Skin epidermis (tissue), 12 donors: Measurements from ENCODE around the gene HDAC7.

Experiments
- H3K27ac ChIP-seq, 21 experiments: fragments of 200-600 bp; sonication (generic) in 11 of 21; one replicate each; pipeline ENCODE4 v1.5.0; 2020; ENCODE audit warnings: mild to moderate bottlenecking in 3 of 21, inconsistent platforms in 2 of 21, moderate library complexity in 2 of 21
- H3K4me3 ChIP-seq, 7 experiments: fragments of 200-600 bp; sonication (generic) in 2 of 7; one replicate each; pipeline ENCODE4 v1.5.0; 2020; ENCODE audit warnings: inconsistent platforms in 2 of 7, mild to moderate bottlenecking in 2 of 7, moderate library complexity in 1 of 7

The HDAC7 gene

DNA sequence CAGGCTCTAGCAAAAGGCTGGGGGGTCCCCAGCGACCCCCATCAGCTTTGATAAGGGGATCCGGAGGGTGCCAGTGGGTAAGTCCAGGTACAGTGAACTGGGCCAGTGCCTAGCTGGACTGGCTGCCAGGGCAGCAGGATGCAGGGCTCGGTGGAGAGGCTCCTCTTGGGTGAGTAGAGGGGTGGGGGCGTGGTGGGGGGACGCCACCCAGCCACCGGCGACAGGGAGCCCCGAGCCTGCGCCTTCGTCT lies 61.2 kb downstream of the HDAC7 start:
- Histone ChIP-seq H3K27ac (peak overlapping the region in 19 of 21 experiments; percentile 48 to 91 (median 79)), H3K4me3 (peak overlapping the region; percentile 42 to 55 (median 49))

DNA sequence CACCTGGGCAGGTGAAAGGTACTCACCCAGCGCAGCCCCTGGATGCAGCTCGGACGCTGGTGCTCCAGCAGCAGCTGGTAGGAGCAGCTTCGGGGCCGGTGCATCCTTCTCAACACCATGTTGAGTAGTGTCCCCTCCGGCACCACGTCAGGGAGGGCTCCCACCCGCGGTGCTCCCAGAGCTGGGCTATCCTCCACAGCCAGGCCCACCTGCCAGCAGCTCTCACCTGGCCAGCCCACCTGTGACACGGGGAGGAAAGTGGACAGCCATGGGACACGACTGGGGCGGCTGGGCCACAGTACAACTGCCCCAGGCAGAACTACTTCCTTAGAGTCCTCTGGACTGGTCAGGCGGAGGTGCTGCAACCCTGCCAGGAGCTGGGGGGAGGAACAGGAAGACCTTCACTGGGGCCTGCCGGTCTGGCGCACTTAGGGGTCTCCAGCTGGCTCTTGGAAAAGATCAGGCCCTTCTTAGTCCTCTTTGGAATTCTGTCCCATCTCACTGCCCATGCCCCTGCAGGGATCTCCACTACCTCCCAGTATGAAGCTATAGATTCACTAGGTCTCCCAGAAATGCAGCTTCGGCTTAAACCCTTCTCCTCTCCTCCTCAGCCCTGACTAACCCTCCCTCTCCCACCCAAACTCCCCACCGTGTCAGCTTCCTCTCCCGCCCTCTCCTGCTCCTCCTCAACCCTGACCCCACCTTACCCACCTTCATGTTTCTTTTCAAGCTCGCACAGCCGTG lies 61.7 kb downstream of the HDAC7 start:
- H3K4me3 ChIP-seq, result peak overlapping the region; percentile 42 to 55 (median 49)
- peak overlapping the region in 18 of 21 experiments; percentile 48 to 91 (median 80) for H3K27ac ChIP-seq

DNA sequence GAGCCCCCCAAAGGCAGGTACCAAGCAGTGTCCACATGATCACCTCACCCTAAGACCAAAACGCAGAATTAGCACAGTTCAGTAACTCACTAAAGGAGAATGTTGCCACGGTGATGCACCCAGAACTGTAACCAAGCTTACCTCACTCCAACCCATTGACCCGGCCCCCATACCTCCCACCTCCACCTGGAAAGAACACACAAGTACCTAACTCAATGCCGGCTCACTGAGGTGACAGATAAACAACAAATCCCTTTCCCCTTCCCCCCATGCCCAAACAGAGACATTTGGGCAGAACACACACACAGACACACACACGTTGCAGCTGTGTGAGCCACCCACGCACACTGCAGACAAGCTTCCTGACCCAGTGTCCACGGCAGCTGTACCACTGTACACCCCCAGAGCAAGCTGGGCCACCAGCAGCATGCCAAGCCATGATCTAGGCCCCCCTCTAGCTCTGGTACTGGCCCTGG lies 62.3 kb downstream of the HDAC7 start:
- peak overlapping the region in 12 of 21 experiments; percentile 29 to 91 (median 70) for H3K27ac ChIP-seq
- peak overlapping the region; percentile 9 to 55 (median 49) for H3K4me3 ChIP-seq

DNA sequence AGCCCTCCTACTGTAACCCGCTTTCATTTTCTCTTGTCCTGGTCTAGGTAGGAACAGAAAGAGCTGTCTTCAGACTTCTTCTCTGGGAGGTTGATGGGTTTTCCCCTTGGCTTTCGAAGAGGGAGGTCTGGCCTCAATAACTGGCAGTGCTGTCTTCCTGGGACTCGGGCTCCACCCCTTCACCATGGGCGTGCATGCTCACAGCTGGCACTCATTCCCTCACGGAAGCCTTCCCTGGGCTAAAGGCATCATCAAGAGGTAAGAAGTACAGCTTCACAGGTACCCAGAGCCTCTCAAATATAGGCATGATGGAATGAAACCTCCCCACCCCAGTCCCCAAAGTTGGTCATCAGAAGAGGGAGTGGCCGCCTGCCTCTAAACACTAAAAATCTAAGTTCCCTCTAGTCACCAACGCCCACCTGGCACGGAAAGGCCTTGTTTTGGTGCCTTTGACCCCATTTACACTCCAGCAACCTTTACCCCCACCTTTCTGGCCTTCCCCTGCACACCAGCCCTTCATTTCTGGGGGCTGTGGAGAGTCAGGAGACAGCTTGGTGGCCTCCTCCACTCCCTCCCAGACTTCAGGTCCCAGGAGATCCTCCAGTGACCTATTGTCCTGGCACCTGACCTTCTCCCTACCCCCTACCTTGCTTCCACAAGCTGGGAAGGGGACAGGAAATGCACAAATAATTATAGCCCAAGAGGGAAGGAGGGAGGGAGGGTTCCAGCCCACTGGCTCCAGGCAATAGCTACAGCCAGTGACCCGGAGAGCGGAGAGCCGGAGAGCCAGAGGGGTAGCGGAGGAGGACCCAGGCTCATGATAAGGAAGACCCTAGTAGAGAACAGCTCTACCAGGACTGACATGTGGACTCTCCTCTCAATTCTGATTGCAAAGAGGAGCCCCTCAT lies 63.8 kb downstream of the HDAC7 start:
- Histone ChIP-seq H3K27ac (peak overlapping the region in 10 of 21 experiments; percentile 7 to 83 (median 55)), H3K4me3 (peak overlapping the region in 1 of 7 experiments; percentile 53)

DNA sequence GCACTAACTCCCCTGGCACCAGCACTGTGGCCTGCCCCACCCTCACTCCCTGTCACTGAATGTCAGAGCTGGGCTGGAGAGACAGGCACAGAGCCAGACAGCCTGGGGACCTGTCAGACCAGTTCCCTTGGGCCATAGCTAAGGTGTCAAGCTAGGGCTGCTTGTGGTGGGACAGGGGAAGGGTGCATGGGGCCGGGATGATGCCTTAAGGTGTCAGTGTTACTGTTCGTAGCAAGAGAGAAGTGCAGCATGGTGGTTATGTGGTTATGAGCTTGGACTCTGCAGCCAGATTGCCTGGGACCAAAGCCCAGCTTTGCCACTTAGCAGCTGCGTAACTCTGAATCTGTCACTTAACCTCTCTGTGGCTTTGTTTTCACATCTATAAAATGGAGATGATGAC lies 64.8 kb downstream of the HDAC7 start:
- peak overlapping the region in 6 of 21 experiments; percentile 10 to 70 (median 50) for H3K27ac ChIP-seq
- no peak overlapping the region for H3K4me3 ChIP-seq

DNA sequence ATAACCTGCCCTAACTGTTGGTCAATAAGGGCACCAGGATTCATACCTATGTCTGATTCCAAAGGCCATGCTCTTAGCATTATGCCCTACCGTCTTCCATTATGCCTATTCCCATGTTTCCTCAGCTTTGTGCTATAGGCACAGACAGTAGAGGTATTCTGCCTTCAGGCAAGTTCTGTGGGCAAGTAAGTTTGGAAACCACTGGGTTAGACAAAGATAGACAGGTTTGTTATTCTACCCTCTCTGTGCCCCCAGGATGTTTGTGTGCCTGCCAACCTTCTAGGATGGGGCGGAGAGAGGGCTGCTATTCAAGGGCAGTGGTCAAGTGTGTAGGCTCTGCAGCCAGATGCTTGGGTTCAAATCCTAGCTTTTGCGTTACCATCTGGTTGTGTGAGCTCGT lies 65.6 kb downstream of the HDAC7 start:
- H3K4me3 ChIP-seq, result no peak overlapping the region
- H3K27ac ChIP-seq, result peak overlapping the region in 16 of 21 experiments; percentile 11 to 70 (median 42)

DNA sequence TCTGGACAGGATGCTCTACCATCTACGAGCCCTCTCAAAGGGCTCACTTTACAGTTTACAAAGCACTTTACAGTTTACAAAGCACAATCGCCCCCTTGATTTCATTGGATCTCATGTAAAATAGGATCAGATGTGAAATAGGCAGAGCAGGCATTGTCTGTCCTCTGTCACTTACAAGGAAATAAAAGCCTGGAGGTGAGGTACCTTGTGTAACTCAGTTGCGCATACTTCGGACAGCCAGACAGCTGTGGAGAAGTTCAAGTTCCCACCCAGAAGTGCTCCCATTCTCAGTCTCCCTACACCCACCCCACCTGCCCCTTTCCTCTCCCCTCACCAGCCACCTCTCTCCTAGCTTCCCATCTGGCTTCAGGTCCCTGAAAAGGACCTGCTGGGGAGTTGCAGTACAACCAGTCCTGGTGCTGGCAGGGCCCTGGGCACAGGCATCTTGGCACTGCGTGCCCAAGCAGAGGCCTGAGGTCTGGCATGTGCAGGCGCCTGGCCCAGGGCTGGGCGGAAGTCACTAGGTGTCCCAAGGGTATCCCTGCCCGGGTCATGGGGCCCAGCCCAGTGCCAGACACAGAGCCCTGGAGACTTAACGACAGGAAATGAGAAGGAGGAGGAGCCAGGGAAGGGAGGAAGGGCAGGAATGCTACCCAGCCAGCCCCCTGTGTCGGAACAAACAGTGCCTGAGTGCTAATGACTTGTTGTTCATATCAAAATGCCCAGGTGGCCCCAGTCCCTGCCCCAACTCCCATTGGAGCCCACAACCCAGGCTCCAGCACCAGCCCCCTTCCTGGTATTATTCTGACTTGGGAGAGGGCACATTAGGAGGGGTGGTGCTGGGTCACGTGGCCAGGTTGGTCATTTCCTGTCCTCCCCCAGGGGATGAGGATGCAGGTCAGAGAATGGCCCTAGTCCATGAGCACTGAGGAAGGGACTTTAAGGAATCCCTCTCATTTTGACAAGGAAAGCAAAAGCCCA lies 66.4 kb downstream of the HDAC7 start:
- H3K4me3 ChIP-seq, result no peak overlapping the region
- H3K27ac ChIP-seq, result peak overlapping the region in 18 of 21 experiments; percentile 2 to 70 (median 47)

DNA sequence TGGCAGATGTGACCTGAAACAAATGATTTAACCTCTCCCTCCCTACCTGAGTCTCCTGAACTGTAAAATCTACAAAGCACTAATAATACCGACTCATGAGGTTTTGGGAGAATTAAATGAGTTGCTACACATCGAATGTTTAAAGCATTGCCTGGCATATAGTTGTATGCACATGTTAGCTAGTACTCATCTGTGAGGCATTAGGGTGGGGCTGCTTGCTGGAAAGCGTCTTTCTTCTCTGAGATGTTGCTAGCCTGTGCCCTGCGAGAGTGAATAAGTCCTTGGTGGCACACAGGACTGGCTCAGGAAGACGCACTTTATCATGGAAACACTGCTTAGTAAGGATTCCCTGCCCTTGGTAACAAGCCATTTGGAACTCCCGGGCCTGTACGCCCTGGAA lies 67.2 kb downstream of the HDAC7 start:
- Histone ChIP-seq H3K27ac (peak overlapping the region in 18 of 21 experiments; percentile 2 to 70 (median 41)), H3K4me3 (no peak overlapping the region)

DNA sequence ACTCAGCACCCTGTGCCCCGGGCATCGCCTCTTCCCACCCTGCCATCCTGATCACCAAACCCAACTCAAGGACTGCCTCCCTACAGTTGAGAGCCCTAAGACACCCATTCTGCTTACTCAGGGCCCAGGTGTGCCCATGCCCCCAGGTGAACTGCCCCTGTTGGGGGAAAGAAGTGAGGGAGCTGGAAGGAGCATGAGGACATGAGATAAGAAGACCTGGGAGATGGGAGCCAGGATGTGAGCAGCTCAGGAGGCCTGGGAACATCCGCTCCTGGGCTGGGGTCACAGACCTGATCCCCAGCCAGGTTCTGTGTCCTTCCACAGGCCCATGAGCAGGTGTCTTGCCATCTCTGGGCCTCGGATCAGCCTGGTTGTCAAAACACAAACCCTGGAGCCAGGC lies 67.6 kb downstream of the HDAC7 start:
- no peak overlapping the region for H3K4me3 ChIP-seq
- peak overlapping the region in 13 of 21 experiments; percentile 4 to 70 (median 35) for H3K27ac ChIP-seq

DNA sequence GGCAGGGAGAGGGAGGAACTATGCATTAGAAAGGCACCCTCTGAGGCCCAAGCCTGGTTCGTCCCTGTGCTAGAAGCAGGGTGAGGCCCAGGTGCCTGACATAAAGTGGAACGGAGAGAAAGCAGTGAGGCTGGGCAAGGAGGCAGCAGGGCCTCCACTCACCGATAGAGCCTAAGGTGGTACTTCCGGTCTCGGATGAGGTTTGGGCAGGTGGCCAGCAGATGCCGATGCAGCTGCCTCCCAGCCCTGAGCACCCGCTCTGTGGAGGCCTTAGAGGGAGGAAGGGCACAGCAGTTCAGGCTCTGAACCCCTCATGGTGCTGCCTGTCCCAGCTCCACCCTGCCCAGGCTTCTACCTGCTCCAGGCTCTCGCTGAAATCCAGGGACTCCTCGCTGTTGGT lies 68.1 kb downstream of the HDAC7 start:
- H3K4me3 ChIP-seq, result no peak overlapping the region
- H3K27ac ChIP-seq, result peak overlapping the region in 5 of 21 experiments; percentile 4 to 59 (median 35)

DNA sequence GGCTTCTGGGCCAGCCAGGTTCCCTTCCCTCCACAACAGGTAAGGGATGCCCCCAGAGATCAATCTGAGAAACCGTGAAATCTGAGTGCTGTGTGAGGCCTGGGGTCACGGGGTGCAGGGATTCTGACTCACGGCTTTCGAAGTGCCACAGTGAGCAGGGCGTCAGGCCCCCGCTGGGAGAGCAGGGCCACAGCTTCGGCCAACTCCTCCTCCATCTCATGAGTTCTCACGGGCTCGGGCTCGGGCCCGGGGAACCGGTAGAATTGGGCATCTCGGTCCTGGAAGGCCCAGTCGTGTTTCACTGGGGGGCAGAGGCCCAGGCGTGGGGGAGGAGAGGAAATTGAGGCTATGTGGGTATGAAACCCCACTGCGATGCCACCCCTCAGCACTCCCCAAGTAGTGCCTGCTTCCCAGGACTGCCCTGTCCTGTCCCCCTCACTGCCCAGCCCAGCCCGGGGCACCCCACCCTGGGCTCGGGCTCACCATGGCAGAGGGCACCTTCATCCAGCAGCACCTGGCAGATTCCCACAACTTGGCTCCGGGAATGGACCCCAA lies 68.7 kb downstream of the HDAC7 start:
- H3K27ac ChIP-seq, result no peak overlapping the region

DNA sequence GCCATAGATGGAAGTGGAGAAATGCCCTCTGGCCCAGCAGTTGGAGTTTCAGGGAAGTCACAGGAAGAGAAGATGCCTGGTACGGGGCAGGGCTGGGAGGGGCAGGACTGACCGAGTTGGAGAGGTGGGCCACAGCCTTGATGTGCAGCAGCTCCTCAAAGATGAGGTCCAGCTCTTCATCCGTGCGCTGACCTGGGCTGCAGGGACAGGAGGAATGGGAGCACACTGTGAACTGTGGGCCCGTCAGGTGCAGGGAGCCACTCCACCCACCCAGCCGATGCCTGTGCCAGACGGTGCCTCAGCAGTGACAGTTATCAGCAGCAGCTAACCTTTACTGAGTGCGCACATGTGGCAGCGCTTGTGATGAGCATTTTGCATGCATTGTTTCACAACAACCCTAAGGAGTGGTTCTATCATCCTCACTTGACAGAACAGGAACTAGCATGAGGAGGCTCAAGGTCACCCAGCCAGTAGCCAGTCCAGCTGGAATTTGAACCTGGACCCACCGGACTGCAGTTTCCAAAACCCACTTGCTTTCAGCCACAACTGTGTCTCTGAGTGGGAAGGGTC lies 69.4 kb downstream of the HDAC7 start:
- H3K4me3 ChIP-seq, result no peak overlapping the region
- no peak overlapping the region for H3K27ac ChIP-seq

More for the DNA sequence above, 68.7 kb downstream of the HDAC7 start:
- no peak overlapping the region for H3K4me3 ChIP-seq

DNA sequence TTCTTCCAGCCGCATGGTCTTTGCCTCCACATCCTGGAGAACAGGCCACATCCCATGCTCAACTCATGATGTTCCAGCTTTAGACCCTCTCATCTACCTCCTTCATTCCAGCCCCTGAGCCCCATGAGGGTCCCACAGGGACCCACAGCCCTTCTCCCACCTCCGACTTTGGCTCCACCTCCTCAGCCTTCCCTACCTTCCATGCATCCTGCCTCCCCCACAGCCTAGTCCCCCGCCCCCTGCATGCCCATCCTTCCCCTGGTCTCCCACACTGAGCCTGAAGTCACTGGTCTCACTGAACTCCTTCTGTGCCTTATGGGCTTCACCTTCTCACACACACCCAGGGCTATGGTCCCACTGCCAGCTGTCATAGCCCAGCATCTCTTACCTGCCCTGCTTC lies 70.8 kb downstream of the HDAC7 start:
- no peak overlapping the region for H3K27ac ChIP-seq
- H3K4me3 ChIP-seq, result no peak overlapping the region

DNA sequence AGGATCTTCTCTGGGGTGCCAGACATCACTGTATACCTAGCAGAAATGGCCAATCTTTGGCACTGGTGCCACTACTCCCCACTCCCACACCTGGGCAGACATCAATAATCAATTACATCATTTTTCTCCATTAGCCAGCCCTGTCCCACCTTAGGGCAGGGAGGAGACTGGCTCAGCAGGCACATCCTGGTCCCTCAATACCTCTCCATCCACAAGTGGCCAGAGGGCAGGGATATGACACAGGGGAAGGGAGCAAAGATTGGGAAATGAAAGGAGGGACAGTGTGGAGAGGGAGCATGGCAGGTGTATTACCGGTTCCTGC lies 71.2 kb downstream of the HDAC7 start:
- no peak overlapping the region for H3K27ac ChIP-seq
- no peak overlapping the region for H3K4me3 ChIP-seq

DNA sequence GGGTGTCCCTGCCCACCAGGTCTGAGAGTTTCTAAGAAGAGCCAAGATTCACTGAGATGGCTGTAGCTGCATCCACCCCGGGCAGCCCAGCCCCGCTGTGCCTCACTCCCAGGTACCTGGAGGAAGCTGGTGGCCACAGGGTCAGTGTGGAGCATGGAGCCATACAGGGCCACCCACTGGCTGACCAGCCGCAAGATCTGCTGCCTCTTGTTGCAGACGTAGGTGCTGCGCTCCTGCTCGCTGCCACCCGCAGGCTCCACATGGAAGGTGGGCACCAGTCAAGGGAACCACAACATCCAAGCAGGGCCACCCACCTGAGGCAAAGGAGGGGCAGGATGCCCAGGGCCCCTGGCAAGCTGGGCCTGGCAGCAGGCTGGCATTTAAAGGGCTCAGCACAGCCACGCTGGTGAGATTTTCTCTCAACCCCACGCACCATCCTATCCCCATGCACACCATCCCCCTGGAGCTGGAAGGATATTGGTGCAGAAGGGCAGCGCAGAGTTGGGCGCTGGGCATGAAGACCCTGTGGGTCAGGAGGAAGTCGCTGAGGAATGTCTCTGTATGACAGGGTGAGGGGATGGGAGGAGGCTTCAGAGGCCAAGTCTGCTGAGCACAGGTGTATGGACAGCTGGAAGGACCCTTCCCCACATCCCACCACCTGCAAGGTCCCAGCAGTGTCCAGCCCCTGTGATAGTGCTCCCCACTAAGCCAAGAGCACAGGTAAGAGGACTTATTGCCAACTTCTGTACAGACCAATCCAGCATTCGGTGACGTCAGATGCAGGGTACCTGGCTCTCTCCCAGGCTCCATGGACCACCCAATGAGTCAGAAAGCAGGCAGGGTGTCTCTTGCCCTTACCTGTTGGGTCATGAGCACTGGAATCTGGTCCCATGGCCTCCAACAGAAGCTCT lies 71.9 kb downstream of the HDAC7 start:
- Histone ChIP-seq H3K27ac (no peak overlapping the region), H3K4me3 (no peak overlapping the region)

DNA sequence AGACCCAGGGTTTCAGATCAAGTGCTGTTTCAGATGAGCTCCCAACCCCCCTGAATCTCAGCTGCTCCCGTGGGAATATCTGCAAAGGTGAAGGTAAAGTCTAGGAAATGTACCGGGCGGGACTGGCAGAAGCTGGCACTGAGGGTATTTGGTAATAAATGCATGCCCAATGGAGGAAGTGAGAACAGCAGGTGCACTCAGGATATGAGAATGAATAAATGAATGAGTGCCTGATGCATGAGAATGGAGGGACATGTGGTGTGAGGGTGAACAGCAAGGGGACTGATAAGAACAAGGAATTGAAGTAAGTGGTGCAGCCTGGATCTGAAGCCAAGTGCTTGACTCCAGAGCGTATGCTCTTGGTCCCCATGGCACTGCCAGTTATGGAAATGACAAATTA lies 72.6 kb downstream of the HDAC7 start:
- Histone ChIP-seq H3K27ac (no peak overlapping the region), H3K4me3 (no peak overlapping the region)

DNA sequence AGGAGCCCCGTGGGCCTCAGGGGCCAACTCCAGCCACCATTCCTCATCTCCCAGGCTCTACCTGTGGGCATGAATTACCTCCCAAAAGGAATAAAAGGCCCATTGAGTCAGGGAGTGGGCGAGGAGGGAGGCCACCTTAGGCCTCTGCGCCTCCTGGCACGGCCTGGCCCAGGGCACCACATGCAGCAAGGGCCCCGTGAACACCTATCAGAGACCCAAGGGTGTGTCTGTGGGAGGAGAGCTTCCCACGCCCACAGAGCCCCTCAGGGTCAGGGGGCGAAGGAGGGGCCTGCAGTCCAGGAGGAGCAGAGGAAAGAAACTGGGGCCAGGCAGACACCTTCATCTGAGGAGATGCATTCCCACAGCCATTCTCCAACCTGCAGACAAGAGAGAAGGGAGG lies 73.2 kb downstream of the HDAC7 start:
- no peak overlapping the region for H3K4me3 ChIP-seq
- H3K27ac ChIP-seq, result no peak overlapping the region

DNA sequence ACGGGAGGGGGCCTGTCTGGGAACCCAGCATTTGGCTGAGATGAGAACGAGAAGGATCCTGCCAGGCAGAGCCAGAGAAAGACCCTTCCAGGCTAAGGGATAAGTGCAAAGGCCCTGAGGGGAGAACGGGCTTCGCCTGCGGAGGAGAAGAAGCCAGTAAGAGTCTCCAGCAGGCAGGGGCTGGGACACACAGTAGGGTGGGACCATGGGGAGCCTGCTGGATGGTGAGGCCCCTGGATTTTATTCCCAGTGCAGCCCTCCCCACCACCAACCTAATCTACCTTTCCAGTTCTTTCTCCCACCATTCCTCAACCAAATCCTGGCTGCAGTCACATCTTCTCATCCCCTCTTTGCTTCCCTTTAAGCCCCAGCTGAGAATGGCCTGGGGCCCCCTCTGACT lies 73.6 kb downstream of the HDAC7 start:
- no peak overlapping the region for H3K27ac ChIP-seq
- H3K4me3 ChIP-seq, result no peak overlapping the region
